ENCODE measurements around the gene ZNF529. TPM values are rescaled to one million over a fixed set of nuclear protein-coding genes. Genes with fewer than 3 reads are reported as not detected.

The ZNF529 gene
- polyA plus RNA-seq, 1 donor = 15.3 TPM

GRCh38 chr19:36514012-36514612 lies 59.0 kb downstream of the ZNF529 start:
- no peak for DNase-seq (ENCODE audit: low read depth)

DNA sequence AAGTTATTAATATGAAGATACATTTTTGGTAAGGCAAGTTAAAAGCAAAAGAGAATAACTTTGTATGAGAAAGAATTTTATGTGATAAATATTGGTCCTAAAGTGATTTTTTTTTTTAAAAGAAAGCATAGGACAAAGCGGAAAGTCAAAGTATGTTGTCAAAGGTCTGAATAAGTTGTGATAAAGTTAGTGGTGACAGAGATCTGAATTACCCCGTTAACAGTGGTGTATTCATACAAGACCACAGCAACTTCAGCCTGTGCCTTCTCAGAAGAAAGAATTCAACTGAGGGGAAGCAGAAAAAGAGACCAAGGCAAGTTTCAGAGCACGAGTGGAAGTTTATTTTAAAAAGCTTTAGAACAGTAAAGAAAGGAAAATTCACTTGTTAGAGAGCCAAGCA lies 64.8 kb downstream of the ZNF529 start:
- no peak for DNase-seq (ENCODE audit: low read depth)

DNA sequence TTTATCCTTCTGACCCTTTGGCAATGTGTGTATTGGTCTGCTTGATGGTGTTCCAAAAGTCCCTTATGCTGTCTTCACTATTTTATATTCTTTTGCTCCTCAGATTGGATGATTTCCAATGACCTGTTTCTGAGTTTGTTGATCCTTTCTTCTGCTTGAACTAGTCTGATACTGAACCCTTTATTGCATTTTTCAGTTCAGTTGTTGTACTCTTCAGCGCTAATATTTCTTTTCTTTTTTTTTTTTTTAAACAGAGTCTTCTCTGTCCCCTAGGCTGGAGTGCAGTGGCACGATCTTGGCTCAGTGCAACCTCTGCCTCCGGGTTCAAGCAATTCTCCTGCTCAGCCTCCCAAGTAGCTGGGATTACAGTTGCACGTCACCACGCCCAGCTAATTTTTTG lies 71.1 kb downstream of the ZNF529 start:
- no peak for DNase-seq (ENCODE audit: low read depth)

GRCh38 chr19:36497001-36497400 lies 76.1 kb downstream of the ZNF529 start:
- DNase-seq (ENCODE audit: low read depth) = no peak

Other genes starting within 250 kb of the ZNF529 start
- 5.3 TPM for gene ZFP14, start 194.1 kb downstream of the ZNF529 start, polyA plus RNA-seq (ENCODE audit: insufficient read length)
- gene ZFP82, start 154.6 kb downstream of the ZNF529 start, polyA plus RNA-seq (ENCODE audit: insufficient read length) = 7.6 TPM
- gene ZNF566, start 83.7 kb downstream of the ZNF529 start, polyA plus RNA-seq (ENCODE audit: insufficient read length) = 8.5 TPM
- gene ZNF260, start 45.0 kb downstream of the ZNF529 start, polyA plus RNA-seq (ENCODE audit: insufficient read length) = 10.2 TPM
- 10.8 TPM for gene ZNF382, start 32.0 kb upstream of the ZNF529 start, polyA plus RNA-seq (ENCODE audit: insufficient read length)
- gene ZNF461, start 93.5 kb upstream of the ZNF529 start, polyA plus RNA-seq (ENCODE audit: insufficient read length) = 10.4 TPM
- gene ZNF567, start 114.3 kb upstream of the ZNF529 start, polyA plus RNA-seq (ENCODE audit: insufficient read length) = 6.8 TPM
- 1.1 TPM for gene ZNF850, start 199.5 kb upstream of the ZNF529 start, polyA plus RNA-seq (ENCODE audit: insufficient read length)